PC-9 (cell line): Measurements from ENCODE around the gene RNF157. TPM values are rescaled to one million over a fixed set of nuclear protein-coding genes. Genes with fewer than 3 reads are reported as not detected.

Experiments used
- BruUV-seq: library from RNA; stranded (reverse); fragments of 400-500 nt; replicated peaks from 2 replicates; lab custom pipeline; 2021; lab: Mats Ljungman, UMichigan
- CTCF ChIA-PET: fragments of 300-600 bp; sonication (Branson Sonifier 250); formaldehyde crosslinking; loops from one replicate; lab custom pipeline; 2022; ENCODE audit warnings: antibody characterized with exemption; lab: Charles Lee
- POLR2A ChIA-PET: fragments of 300-600 bp; sonication (Branson Sonifier 250); formaldehyde crosslinking; loops from one replicate; lab custom pipeline; 2022; ENCODE audit warnings: antibody characterized with exemption; ENCODE audit not compliant: unreplicated experiment; lab: Charles Lee
- DNase-seq, 2 experiments: peaks; one replicate each; pipeline versions ENCODE4 v3.0.0 to v3.0.0-alpha.2; 2015 to 2022; ENCODE audit warnings: mixed read lengths in 1 of 2
- H2AFZ ChIP-seq: fragments of 200-600 bp; sonication (generic); 2 replicates; pipeline ENCODE4 v1.8.1; 2017; ENCODE audit warnings: antibody characterized with exemption
- H3F3A ChIP-seq: fragments of 200-600 bp; sonication (generic); 2 replicates; pipeline ENCODE4 v1.8.1; 2017; ENCODE audit warnings: antibody characterized with exemption, mild to moderate bottlenecking, low read depth; ENCODE audit not compliant: insufficient read depth
- H3K27ac ChIP-seq: fragments of 200-600 bp; sonication (generic); 2 replicates; pipeline ENCODE4 v1.6.1; 2016; ENCODE audit warnings: mixed run types
- H3K27me3 ChIP-seq: fragments of 200-600 bp; sonication (generic); 2 replicates; pipeline ENCODE4 v1.6.1; 2016; ENCODE audit warnings: low read depth, mixed run types; ENCODE audit not compliant: insufficient read depth
- H3K36me3 ChIP-seq: fragments of 200-600 bp; sonication (generic); 2 replicates; pipeline ENCODE4 v1.6.1; 2016; ENCODE audit warnings: low read depth, mixed run types
- H3K4me1 ChIP-seq: fragments of 200-600 bp; sonication (generic); replicated peaks from 2 replicates; pipeline ENCODE4 v1.6.1; 2016; ENCODE audit warnings: mixed run types; ENCODE audit not compliant: insufficient read depth
- H3K4me2 ChIP-seq: fragments of 200-600 bp; sonication (generic); 2 replicates; pipeline ENCODE4 v1.6.1; 2017; ENCODE audit warnings: mixed run types
- H3K4me3 ChIP-seq: fragments of 200-600 bp; sonication (generic); 2 replicates; pipeline ENCODE4 v1.6.1; 2016; ENCODE audit warnings: mixed run types
- H3K79me2 ChIP-seq: fragments of 200-600 bp; sonication (generic); 2 replicates; pipeline ENCODE4 v1.6.1; 2017; ENCODE audit warnings: low read depth, mixed run types
- H3K9me2 ChIP-seq: fragments of 200-600 bp; sonication (generic); 2 replicates; pipeline ENCODE4 v1.8.1; 2017; ENCODE audit warnings: mild to moderate bottlenecking; ENCODE audit not compliant: insufficient read depth
- H3K9me3 ChIP-seq: fragments of 200-600 bp; sonication (generic); 2 replicates; pipeline ENCODE4 v1.8.1; 2016; ENCODE audit warnings: low read depth; ENCODE audit not compliant: insufficient read depth
- H4K20me1 ChIP-seq: fragments of 200-600 bp; sonication (generic); 2 replicates; pipeline ENCODE4 v1.8.1; 2017; ENCODE audit not compliant: insufficient read depth
- CTCF ChIP-seq: fragments of 200-600 bp; sonication (generic); conservative IDR thresholded peaks from 2 replicates; pipeline ENCODE4 v1.6.1; 2017; ENCODE audit warnings: mixed run types, antibody characterized with exemption, mild to moderate bottlenecking, moderate library complexity
- EZH2 ChIP-seq: fragments of 200-600 bp; sonication (generic); IDR thresholded peaks from 2 replicates; pipeline ENCODE4 v1.8.0; 2017; ENCODE audit warnings: antibody characterized with exemption, low read depth
- intact Hi-C: fragments of 100-400 bp; cut with micrococcal nuclease; formaldehyde crosslinking; loops from one replicate; pipeline ENCODE4 v1.10.0; 2022; ENCODE audit not compliant: unreplicated experiment
- total RNA-seq: library from RNA; stranded (reverse); gene quantifications from 2 replicates; pipeline ENCODE4 v1.2.3, GENCODE V29; 2021

RNF157 gene
- total RNA-seq, 1 experiment from 2014 or later, result 7.2 TPM

- TF ChIP-seq CTCF (no peak), EZH2 (no peak)
- H3K36me3 ChIP-seq, result no peaks in the 10 kb centered on the region
- H3K4me2 ChIP-seq, result peak overlapping the region; percentile 65
- H3K27me3 ChIP-seq, result no peaks in the 10 kb centered on the region
- H4K20me1 ChIP-seq, result no peaks in the 10 kb centered on the region
- no peaks in the 10 kb centered on the region for H3K9me2 ChIP-seq
- H3K4me3 ChIP-seq, result no peak overlapping the region
- H3K9me3 ChIP-seq, result no peaks in the 10 kb centered on the region
- H3K27ac ChIP-seq, result peak overlapping the region; percentile 26; the same call in 1 of the 2 replicates
- CTCF ChIA-PET, result interaction anchor here (0.6 to 1.3 kb wide), 8 partner anchors 9 to 147 kb away, joined by 3 to 9 read pairs (median 6); no protein-coding TSS in a partner anchor
- peaks cover 28% of the 10 kb centered on the region for H3K4me1 ChIP-seq
- intact Hi-C loops, result loop anchor here (1.0 to 2.0 kb wide), 2 partner anchors 9 to 130 kb away; partner anchors contain the start of gene FOXJ1
- DNase-seq, result peak; percentile 77 to 98
- peaks cover 18% of the 10 kb centered on the region for H3F3A ChIP-seq
- no TSS peak for BruUV-seq
- POLR2A ChIA-PET, result interaction anchor here (0.6 to 1.6 kb wide), 10 partner anchors 8 to 981 kb away, joined by 3 to 37 read pairs (median 10); partner anchors contain the start of gene FOXJ1
- no peaks in the 10 kb centered on the region for H3K79me2 ChIP-seq
- no peak overlapping the region for H2AFZ ChIP-seq
Observed at GRCh38 chr17:76132574-76133338, 107.5 kb downstream of the RNF157 start.

GRCh38 chr17:76131692-76132573 is 108.4 kb downstream of the RNF157 start:
- POLR2A ChIA-PET, result interaction anchor here (0.6 to 1.6 kb wide), 5 partner anchors 9 to 352 kb away, joined by 4 to 37 read pairs (median 12); partner anchors contain the start of gene FOXJ1

More at GRCh38 chr17:76131692-76132573, 108.4 kb downstream of the RNF157 start:
- no peak for TF ChIP-seq EZH2
- no peak for TF ChIP-seq CTCF
- Histone ChIP-seq H3K36me3 (no peaks in the 10 kb centered on the region), H3K9me3 (no peaks in the 10 kb centered on the region), H2AFZ (no peak overlapping the region), H3F3A (peaks cover 18% of the 10 kb centered on the region), H3K4me2 (peak overlapping the region; percentile 65), H3K9me2 (no peaks in the 10 kb centered on the region), H3K79me2 (no peaks in the 10 kb centered on the region), H3K4me1 (peaks cover 28% of the 10 kb centered on the region), H3K27me3 (no peaks in the 10 kb centered on the region), H4K20me1 (no peaks in the 10 kb centered on the region), H3K27ac (no peak overlapping the region), H3K4me3 (no peak overlapping the region)
- CTCF ChIA-PET, result interaction anchor here (0.5 to 1.3 kb wide), 5 partner anchors 8 to 148 kb away, joined by 3 to 8 read pairs (median 3); no protein-coding TSS in a partner anchor
- BruUV-seq, result TSS peak; percentile 94
- intact Hi-C loops, result loop anchor here (1.0 to 2.0 kb wide), 2 partner anchors 9 to 131 kb away; partner anchors contain the start of gene FOXJ1
- peak; percentile 52 to 75 for DNase-seq
